ENCODE measurements around the gene MYH7B.

Gene MYH7B

DNA sequence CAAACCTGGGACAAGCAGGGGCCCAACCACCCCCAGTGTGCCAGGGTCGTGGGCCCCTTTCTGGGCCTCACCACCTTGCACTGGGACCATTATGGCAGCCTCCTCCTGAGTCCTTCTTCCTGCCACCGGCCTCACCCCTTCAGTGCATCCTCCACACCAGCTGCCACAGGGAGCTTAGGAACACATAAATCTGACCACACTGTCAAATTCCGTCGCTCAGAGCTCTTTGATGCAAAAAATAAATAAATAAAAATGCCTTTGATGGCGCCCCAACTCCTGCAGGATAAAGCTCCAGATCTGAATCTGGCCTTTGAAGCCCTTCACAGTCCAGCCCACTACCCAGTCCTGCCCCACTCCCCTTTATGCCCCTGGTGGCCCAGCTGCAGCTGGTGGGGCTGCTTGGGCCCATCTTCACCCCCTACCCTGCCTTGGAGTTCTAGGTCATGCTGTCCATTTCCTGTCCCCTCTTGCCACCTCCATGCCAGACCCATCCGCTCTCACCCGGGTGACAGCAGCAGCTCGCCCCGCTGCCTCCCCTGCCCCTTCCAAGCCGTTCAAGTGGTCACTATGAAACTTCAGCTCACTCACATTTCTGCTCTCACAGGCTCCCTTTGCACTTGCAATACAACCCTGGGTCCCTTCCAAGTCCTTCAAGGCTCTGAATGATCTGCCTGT, 16.0 kb downstream of the MYH7B start:
- DNase-seq (ENCODE audit: low read depth), result no peak
- TF ChIP-seq POLR2A (IDR thresholded peaks at IDR 0.05; ENCODE audit: extremely low read depth, insufficient read length), result no peak
- TF ChIP-seq, protein P1, sequence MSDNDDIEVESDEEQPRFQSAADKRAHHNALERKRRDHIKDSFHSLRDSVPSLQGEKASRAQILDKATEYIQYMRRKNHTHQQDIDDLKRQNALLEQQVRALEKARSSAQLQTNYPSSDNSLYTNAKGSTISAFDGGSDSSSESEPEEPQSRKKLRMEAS (IDR thresholded peaks at IDR 0.05; ENCODE audit: low read depth, low read length), result no peak
- no peak for TF ChIP-seq MYC (IDR thresholded peaks at IDR 0.05; ENCODE audit: low read depth, low read length)
- TF ChIP-seq, protein P2, sequence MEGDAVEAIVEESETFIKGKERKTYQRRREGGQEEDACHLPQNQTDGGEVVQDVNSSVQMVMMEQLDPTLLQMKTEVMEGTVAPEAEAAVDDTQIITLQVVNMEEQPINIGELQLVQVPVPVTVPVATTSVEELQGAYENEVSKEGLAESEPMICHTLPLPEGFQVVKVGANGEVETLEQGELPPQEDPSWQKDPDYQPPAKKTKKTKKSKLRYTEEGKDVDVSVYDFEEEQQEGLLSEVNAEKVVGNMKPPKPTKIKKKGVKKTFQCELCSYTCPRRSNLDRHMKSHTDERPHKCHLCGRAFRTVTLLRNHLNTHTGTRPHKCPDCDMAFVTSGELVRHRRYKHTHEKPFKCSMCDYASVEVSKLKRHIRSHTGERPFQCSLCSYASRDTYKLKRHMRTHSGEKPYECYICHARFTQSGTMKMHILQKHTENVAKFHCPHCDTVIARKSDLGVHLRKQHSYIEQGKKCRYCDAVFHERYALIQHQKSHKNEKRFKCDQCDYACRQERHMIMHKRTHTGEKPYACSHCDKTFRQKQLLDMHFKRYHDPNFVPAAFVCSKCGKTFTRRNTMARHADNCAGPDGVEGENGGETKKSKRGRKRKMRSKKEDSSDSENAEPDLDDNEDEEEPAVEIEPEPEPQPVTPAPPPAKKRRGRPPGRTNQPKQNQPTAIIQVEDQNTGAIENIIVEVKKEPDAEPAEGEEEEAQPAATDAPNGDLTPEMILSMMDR (IDR thresholded peaks at IDR 0.05; ENCODE audit: low read depth, low read length), result no peak
- H3K4me3 ChIP-seq (ENCODE audit: low read depth, low read length), result no peak overlapping the region

DNA sequence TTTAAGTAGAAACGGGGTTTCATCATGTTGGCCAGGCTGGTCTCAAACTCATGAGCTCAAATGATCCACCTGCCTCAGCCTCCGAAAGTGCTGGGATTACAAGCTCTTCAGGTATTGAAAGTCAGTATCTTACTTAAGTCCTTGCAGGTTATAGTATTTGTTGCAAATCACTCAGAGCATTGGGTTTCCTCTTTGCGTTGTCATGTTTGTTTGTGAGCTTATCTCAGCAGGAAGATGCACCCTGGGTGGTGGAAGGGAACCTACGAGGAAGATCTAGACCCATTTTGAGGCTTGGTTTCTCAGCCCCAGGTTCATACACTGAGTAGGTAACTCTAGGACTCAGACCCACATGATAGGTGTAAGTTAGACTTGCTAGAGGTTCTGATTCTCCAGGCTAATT, 18.6 kb downstream of the MYH7B start:
- TF ChIP-seq MYC (IDR thresholded peaks at IDR 0.05; ENCODE audit: low read depth, low read length) (no peak), POLR2A (IDR thresholded peaks at IDR 0.05; ENCODE audit: extremely low read depth, insufficient read length) (no peak)
- TF ChIP-seq, protein P1 (IDR thresholded peaks at IDR 0.05; ENCODE audit: low read depth, low read length), result no peak
- TF ChIP-seq, protein P2 (IDR thresholded peaks at IDR 0.05; ENCODE audit: low read depth, low read length), result no peak

DNA sequence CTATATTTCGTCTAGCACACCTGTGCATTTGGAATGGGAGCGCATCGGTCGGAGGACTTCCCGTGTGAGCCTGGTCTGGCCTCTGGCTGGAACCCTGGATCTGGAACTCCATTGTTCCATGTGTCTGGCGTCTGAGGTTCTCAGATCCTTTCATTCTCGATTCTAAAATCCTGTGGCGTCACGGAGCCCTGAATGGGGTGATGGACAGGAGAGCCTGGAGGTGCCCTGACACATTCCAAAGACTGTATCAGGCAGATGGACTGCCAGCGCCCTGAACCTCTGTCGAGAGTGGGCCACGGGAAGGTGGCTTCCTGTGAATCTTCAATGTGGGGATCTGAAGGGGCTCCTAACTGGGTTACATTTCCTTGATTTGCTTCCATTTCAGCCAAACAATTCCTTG, 20.6 kb downstream of the MYH7B start:
- H3K4me3 ChIP-seq (ENCODE audit: low read depth, low read length), result no peak overlapping the region
- TF ChIP-seq MYC (IDR thresholded peaks at IDR 0.05; ENCODE audit: low read depth, low read length) (no peak), POLR2A (IDR thresholded peaks at IDR 0.05; ENCODE audit: extremely low read depth, insufficient read length) (no peak)
- TF ChIP-seq, protein P2 (IDR thresholded peaks at IDR 0.05; ENCODE audit: low read depth, low read length), result no peak
- TF ChIP-seq, protein P1 (IDR thresholded peaks at IDR 0.05; ENCODE audit: low read depth, low read length), result no peak
- no peak for DNase-seq (ENCODE audit: low read depth)

More for the DNA sequence above, 18.6 kb downstream of the MYH7B start:
- no peak overlapping the region for H3K4me3 ChIP-seq (ENCODE audit: low read depth, low read length)
- DNase-seq (ENCODE audit: low read depth), result no peak

DNA sequence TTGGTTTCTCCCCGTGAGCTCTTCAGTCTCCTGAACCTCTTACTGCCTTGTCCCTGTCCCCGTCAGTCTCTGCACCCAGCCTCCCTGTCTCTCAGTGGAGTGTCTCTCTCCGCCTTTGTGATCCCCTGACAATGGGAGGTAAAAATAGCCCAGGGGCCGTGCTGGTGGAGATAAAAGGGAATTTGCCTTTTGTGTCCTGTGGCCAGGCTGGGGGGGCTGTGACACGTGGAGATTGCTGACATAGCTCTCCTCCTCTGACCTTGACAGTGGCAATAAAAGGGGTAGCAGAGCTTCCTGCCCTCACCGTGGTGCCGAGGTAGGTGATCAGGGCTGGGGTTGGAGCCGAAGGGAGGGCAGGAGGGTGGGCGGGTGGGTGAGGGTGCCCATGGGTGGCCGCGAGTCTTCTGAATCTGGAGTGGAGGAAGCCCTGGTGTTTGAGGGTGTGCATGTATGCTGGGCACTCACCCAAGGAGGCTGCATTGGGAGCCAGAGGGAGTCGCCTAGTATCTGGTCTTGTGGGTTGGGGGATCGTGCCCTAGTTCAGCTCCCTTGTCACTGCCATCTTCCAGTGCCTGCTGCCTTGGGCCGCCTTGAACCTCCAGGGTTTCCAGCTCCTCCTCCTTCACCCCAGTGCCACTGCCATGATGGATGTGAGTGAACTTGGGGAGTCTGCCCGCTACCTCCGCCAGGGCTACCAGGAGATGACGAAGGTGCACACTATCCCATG, 21.9 kb downstream of the MYH7B start:
- H3K4me3 ChIP-seq (ENCODE audit: low read depth, low read length), result no peak overlapping the region
- no peak for DNase-seq (ENCODE audit: low read depth)
- TF ChIP-seq, protein P1 (IDR thresholded peaks at IDR 0.05; ENCODE audit: low read depth, low read length), result no peak
- TF ChIP-seq, protein P2 (IDR thresholded peaks at IDR 0.05; ENCODE audit: low read depth, low read length), result no peak
- TF ChIP-seq MYC (IDR thresholded peaks at IDR 0.05; ENCODE audit: low read depth, low read length) (no peak), POLR2A (IDR thresholded peaks at IDR 0.05; ENCODE audit: extremely low read depth, insufficient read length) (no peak)

DNA sequence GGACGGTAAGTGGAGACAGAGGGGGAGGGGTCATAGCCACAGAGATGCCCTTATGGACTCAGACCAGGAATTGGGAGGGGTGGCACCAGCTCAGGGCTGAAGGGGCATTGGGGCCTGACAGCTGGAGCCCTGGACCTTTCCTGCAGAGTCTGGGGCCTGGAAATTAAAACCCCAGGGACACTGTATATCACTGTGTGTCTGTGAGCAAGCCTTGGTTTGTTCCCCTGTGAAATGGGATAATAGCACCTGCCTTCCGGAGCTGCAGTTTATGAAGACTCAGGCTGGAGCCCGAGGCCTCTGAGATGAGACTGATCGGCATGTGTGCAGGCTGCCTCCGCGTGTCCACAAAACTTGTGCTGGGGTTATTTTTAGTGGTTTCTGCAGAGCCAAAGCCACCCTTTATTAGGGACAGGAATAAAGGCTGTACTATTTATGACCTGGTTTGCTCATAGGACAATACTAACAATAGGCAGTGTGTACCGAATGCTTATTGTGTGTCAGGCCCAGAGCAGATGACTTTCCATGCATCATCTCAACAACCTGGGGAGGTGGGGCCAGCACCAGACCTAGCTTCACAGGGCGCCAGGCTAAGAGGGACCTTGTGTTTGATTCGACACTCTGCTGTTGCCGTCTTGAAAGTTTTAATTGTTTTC, 22.6 kb downstream of the MYH7B start:
- H3K4me3 ChIP-seq (ENCODE audit: low read depth, low read length), result no peak overlapping the region
- no peak for TF ChIP-seq MYC (IDR thresholded peaks at IDR 0.05; ENCODE audit: low read depth, low read length)
- TF ChIP-seq, protein P1 (IDR thresholded peaks at IDR 0.05; ENCODE audit: low read depth, low read length), result no peak
- TF ChIP-seq POLR2A (IDR thresholded peaks at IDR 0.05; ENCODE audit: extremely low read depth, insufficient read length), result no peak
- TF ChIP-seq, protein P2 (IDR thresholded peaks at IDR 0.05; ENCODE audit: low read depth, low read length), result no peak
- no peak for DNase-seq (ENCODE audit: low read depth)
